Natural killer cell treated with Interleukin-12 subunit alpha and Interleukin-12 subunit beta and Interleukin-15 and Interleukin-18, amount 100 ng/mL, for 72 hours (primary cell): ENCODE data around the gene ELP4. TPM values are rescaled to one million over a fixed set of nuclear protein-coding genes. Genes with fewer than 3 reads are reported as not detected.
A peak's percentile ranks its signal among the peaks of the same experiment; 100 is the strongest.
"Not testable (repeated sequence)": the region's sequence is repeated elsewhere in the genome, so short reads cannot be mapped to it uniquely, and the experiment has no call there.

Experiments
- ATAC-seq, 2 donors: fragments of 150-1000 bp; cut with Tn5 transposase in 1 of 2; sonication (Bioruptor Pico), chemical (Tn5 transposase) in 1 of 2; 2 replicates each; pipeline ENCODE4 v1.10.0; 2021
- DNase-seq: peaks from one replicate; pipeline ENCODE4 v3.0.0; 2022; ENCODE audit warnings: low spot score
- H3K27ac Mint-ChIP-seq, 2 donors: 1 replicate in 1 of 2; 2 replicates in 1 of 2; pipeline ENCODE4 v1.8.0; 2022; ENCODE audit warnings: mixed read lengths in 2 of 2, mild to moderate bottlenecking in 1 of 2, moderate library complexity in 1 of 2
- H3K27me3 Mint-ChIP-seq, 2 donors: 1 replicate in 1 of 2; 2 replicates in 1 of 2; pipeline ENCODE4 v1.8.0; 2022; ENCODE audit warnings: mixed read lengths in 2 of 2
- H3K36me3 Mint-ChIP-seq: one replicate; pipeline ENCODE4 v1.8.0; 2022; ENCODE audit warnings: mixed read lengths
- H3K4me1 Mint-ChIP-seq, 2 donors: 1 replicate in 1 of 2; 2 replicates in 1 of 2; pipeline ENCODE4 v1.8.0; 2022; ENCODE audit warnings: low read depth in 2 of 2, mixed read lengths in 2 of 2, mild to moderate bottlenecking in 1 of 2
- H3K4me3 Mint-ChIP-seq: one replicate; pipeline ENCODE4 v1.8.0; 2022; ENCODE audit warnings: mixed read lengths
- H3K9me3 Mint-ChIP-seq: 2 replicates; pipeline ENCODE4 v1.8.0; 2022; ENCODE audit warnings: mixed read lengths
- total RNA-seq, 2 donors: library from RNA; stranded (reverse); gene quantifications; one replicate each; pipeline ENCODE4 v1.2.3, GENCODE V29; 2022

ELP4 gene
- total RNA-seq, 2 donors from 2014 or later: 20.6 to 24.3 TPM

- no peaks in the 10 kb centered on the region for H3K9me3 Mint-ChIP-seq
- no peaks in the 10 kb centered on the region for H3K4me1 Mint-ChIP-seq
- no peak for DNase-seq
- H3K4me3 Mint-ChIP-seq: no peak overlapping the region
- no peak overlapping the region for H3K27ac Mint-ChIP-seq
- no peaks in the 10 kb centered on the region for H3K27me3 Mint-ChIP-seq
- ATAC-seq: no peak
- H3K36me3 Mint-ChIP-seq: peaks cover 12% of the 10 kb centered on the region
These were observed 162.1 kb downstream of the ELP4 start for GRCh38 chr11:31671681-31672080.

- H3K4me3 Mint-ChIP-seq, H3K27ac Mint-ChIP-seq, H3K4me1 Mint-ChIP-seq, ATAC-seq, H3K27me3 Mint-ChIP-seq, DNase-seq, H3K9me3 Mint-ChIP-seq: not testable (repeated sequence)
- peaks cover 12% of the 10 kb centered on the region for H3K36me3 Mint-ChIP-seq
These were observed 163.5 kb downstream of the ELP4 start for GRCh38 chr11:31673108-31673507.

GRCh38 chr11:31676280-31676982 is 166.9 kb downstream of the ELP4 start:
- no peak overlapping the region for H3K4me3 Mint-ChIP-seq
- H3K9me3 Mint-ChIP-seq: no peaks in the 10 kb centered on the region
- H3K4me1 Mint-ChIP-seq: no peaks in the 10 kb centered on the region
- H3K27ac Mint-ChIP-seq: no peak overlapping the region
- peaks cover 5% of the 10 kb centered on the region for H3K36me3 Mint-ChIP-seq
- ATAC-seq (no peak), DNase-seq (no peak)
- no peaks in the 10 kb centered on the region for H3K27me3 Mint-ChIP-seq

- Mint-ChIP-seq H3K4me3 (no peak overlapping the region), H3K9me3 (no peaks in the 10 kb centered on the region), H3K27me3 (no peaks in the 10 kb centered on the region), H3K36me3 (peaks cover 5% of the 10 kb centered on the region), H3K27ac (no peak overlapping the region), H3K4me1 (no peaks in the 10 kb centered on the region)
- ATAC-seq (no peak), DNase-seq (no peak)
These were observed 171.2 kb downstream of the ELP4 start for GRCh38 chr11:31680770-31681169.

GRCh38 chr11:31687256-31687655 is 177.7 kb downstream of the ELP4 start:
- Mint-ChIP-seq H3K27ac (no peak overlapping the region), H3K4me3 (no peak overlapping the region), H3K36me3 (no peaks in the 10 kb centered on the region), H3K9me3 (no peaks in the 10 kb centered on the region), H3K27me3 (no peaks in the 10 kb centered on the region), H3K4me1 (peaks cover 8% of the 10 kb centered on the region in 2 donors)
- ATAC-seq (no peak), DNase-seq (no peak)

GRCh38 chr11:31687861-31688260 is 178.3 kb downstream of the ELP4 start:
- H3K27me3 Mint-ChIP-seq: no peaks in the 10 kb centered on the region
- no peaks in the 10 kb centered on the region for H3K36me3 Mint-ChIP-seq
- no peaks in the 10 kb centered on the region for H3K9me3 Mint-ChIP-seq
- DNase-seq: no peak
- peaks cover 8% of the 10 kb centered on the region in 2 donors for H3K4me1 Mint-ChIP-seq
- no peak overlapping the region for H3K4me3 Mint-ChIP-seq
- no peak overlapping the region for H3K27ac Mint-ChIP-seq
- ATAC-seq: no peak

- Mint-ChIP-seq H3K4me1 (peaks cover 8% of the 10 kb centered on the region in 2 donors), H3K36me3 (peaks cover 6% of the 10 kb centered on the region)
These were observed 180.0 kb downstream of the ELP4 start for GRCh38 chr11:31689559-31689958.

GRCh38 chr11:31690041-31690440 is 180.5 kb downstream of the ELP4 start:
- H3K4me1 Mint-ChIP-seq: peaks cover 8 to 10% of the 10 kb centered on the region in 2 donors
- peaks cover 6% of the 10 kb centered on the region for H3K36me3 Mint-ChIP-seq
- no peaks in the 10 kb centered on the region for H3K9me3 Mint-ChIP-seq
- no peaks in the 10 kb centered on the region for H3K27me3 Mint-ChIP-seq
- DNase-seq (no peak), ATAC-seq (no peak)
- no peak overlapping the region for H3K27ac Mint-ChIP-seq
- no peak overlapping the region for H3K4me3 Mint-ChIP-seq

More at GRCh38 chr11:31689559-31689958, 180.0 kb downstream of the ELP4 start:
- ATAC-seq: no peak
- no peaks in the 10 kb centered on the region for H3K9me3 Mint-ChIP-seq
- no peak for DNase-seq
- H3K4me3 Mint-ChIP-seq: no peak overlapping the region
- no peaks in the 10 kb centered on the region for H3K27me3 Mint-ChIP-seq
- H3K27ac Mint-ChIP-seq: no peak overlapping the region

GRCh38 chr11:31690516-31690915 is 180.9 kb downstream of the ELP4 start:
- no peaks in the 10 kb centered on the region for H3K27me3 Mint-ChIP-seq
- peaks cover 8 to 10% of the 10 kb centered on the region in 2 donors for H3K4me1 Mint-ChIP-seq
- H3K36me3 Mint-ChIP-seq: peaks cover 6% of the 10 kb centered on the region
- ATAC-seq (no peak), DNase-seq (no peak)
- no peaks in the 10 kb centered on the region for H3K9me3 Mint-ChIP-seq
- H3K4me3 Mint-ChIP-seq: no peak overlapping the region
- H3K27ac Mint-ChIP-seq: no peak overlapping the region

- no peak for DNase-seq
- Mint-ChIP-seq H3K27ac (no peak overlapping the region), H3K27me3 (no peaks in the 10 kb centered on the region), H3K36me3 (peaks cover 6% of the 10 kb centered on the region), H3K4me3 (no peak overlapping the region), H3K9me3 (no peaks in the 10 kb centered on the region), H3K4me1 (peaks cover 19 to 20% of the 10 kb centered on the region in 2 donors)
- ATAC-seq: no peak
These were observed 182.9 kb downstream of the ELP4 start for GRCh38 chr11:31692466-31692865.

GRCh38 chr11:31697049-31697448 is 187.5 kb downstream of the ELP4 start:
- peak overlapping the region; percentile 29 for H3K4me3 Mint-ChIP-seq
- not testable (repeated sequence) for H3K9me3 Mint-ChIP-seq, ATAC-seq, H3K27me3 Mint-ChIP-seq, H3K36me3 Mint-ChIP-seq, DNase-seq
- H3K4me1 Mint-ChIP-seq: peaks cover 11 to 12% of the 10 kb centered on the region in 2 donors
- peak overlapping the region in 1 of 2 donors; percentile 57 for H3K27ac Mint-ChIP-seq

- ATAC-seq (no peak), DNase-seq (no peak)
- Mint-ChIP-seq H3K36me3 (no peaks in the 10 kb centered on the region), H3K27ac (no peak overlapping the region), H3K9me3 (no peaks in the 10 kb centered on the region), H3K4me1 (peaks cover 11 to 12% of the 10 kb centered on the region in 2 donors), H3K4me3 (no peak overlapping the region), H3K27me3 (no peaks in the 10 kb centered on the region)
These were observed 189.5 kb downstream of the ELP4 start for GRCh38 chr11:31699066-31699465.

- no peaks in the 10 kb centered on the region for H3K9me3 Mint-ChIP-seq
- no peak overlapping the region for H3K27ac Mint-ChIP-seq
These were observed 193.4 kb downstream of the ELP4 start for GRCh38 chr11:31702966-31703365.

GRCh38 chr11:31706357-31706756 is 196.8 kb downstream of the ELP4 start:
- H3K27ac Mint-ChIP-seq: no peak overlapping the region
- ATAC-seq: no peak
- no peaks in the 10 kb centered on the region for H3K27me3 Mint-ChIP-seq
- H3K4me1 Mint-ChIP-seq: no peaks in the 10 kb centered on the region
- H3K9me3 Mint-ChIP-seq: no peaks in the 10 kb centered on the region
- no peak for DNase-seq
- H3K36me3 Mint-ChIP-seq: no peaks in the 10 kb centered on the region
- no peak overlapping the region for H3K4me3 Mint-ChIP-seq

More at GRCh38 chr11:31702966-31703365, 193.4 kb downstream of the ELP4 start:
- H3K4me1 Mint-ChIP-seq: no peaks in the 10 kb centered on the region
- H3K36me3 Mint-ChIP-seq: no peaks in the 10 kb centered on the region
- H3K4me3 Mint-ChIP-seq: no peak overlapping the region
- ATAC-seq (no peak), DNase-seq (no peak)
- H3K27me3 Mint-ChIP-seq: no peaks in the 10 kb centered on the region

GRCh38 chr11:31711137-31711536 is 201.6 kb downstream of the ELP4 start:
- Mint-ChIP-seq H3K27ac (no peak overlapping the region), H3K36me3 (peaks cover 5% of the 10 kb centered on the region), H3K9me3 (no peaks in the 10 kb centered on the region), H3K27me3 (no peaks in the 10 kb centered on the region), H3K4me1 (peaks cover 3 to 6% of the 10 kb centered on the region in 2 donors), H3K4me3 (no peak overlapping the region)
- DNase-seq (no peak), ATAC-seq (no peak)
